GM21515 (cell line): ENCODE measurements around the gene ARHGAP9.
"Not testable (repeated sequence)": the region's sequence is repeated elsewhere in the genome, so short reads cannot be mapped to it uniquely, and the experiment has no call there.

Experiments
- ATAC-seq: cut with Tn5 transposase; IDR thresholded peaks from one replicate; pipeline ENCODE4 v1.9.1; 2021; ENCODE audit not compliant: unreplicated experiment

ARHGAP9 gene

GRCh38 chr12:57517718-57518117 is 38.1 kb upstream of the ARHGAP9 start:
- ATAC-seq = not testable (repeated sequence)

GRCh38 chr12:57517187-57517586 is 37.5 kb upstream of the ARHGAP9 start:
- no peak for ATAC-seq

- ATAC-seq = no peak
Measured at GRCh38 chr12:57516617-57517153, 37.0 kb upstream of the ARHGAP9 start.

GRCh38 chr12:57515934-57516541 is 36.4 kb upstream of the ARHGAP9 start:
- ATAC-seq = no peak

- ATAC-seq = no peak
Measured at GRCh38 chr12:57515408-57515933, 35.8 kb upstream of the ARHGAP9 start.

GRCh38 chr12:57514720-57515407 is 35.2 kb upstream of the ARHGAP9 start:
- no peak for ATAC-seq

GRCh38 chr12:57514246-57514645 is 34.6 kb upstream of the ARHGAP9 start:
- ATAC-seq = not testable (repeated sequence)

GRCh38 chr12:57513677-57514076 is 34.0 kb upstream of the ARHGAP9 start:
- ATAC-seq = not testable (repeated sequence)

GRCh38 chr12:57513266-57513665 is 33.6 kb upstream of the ARHGAP9 start:
- no peak for ATAC-seq

- ATAC-seq = no peak
Measured at GRCh38 chr12:57512665-57513064, 33.0 kb upstream of the ARHGAP9 start.

- ATAC-seq = no peak
Measured at GRCh38 chr12:57511588-57512325, 32.1 kb upstream of the ARHGAP9 start.

- no peak for ATAC-seq
Measured at GRCh38 chr12:57511161-57511560, 31.5 kb upstream of the ARHGAP9 start.

- not testable (repeated sequence) for ATAC-seq
Measured at GRCh38 chr12:57507796-57508195, 28.1 kb upstream of the ARHGAP9 start.

GRCh38 chr12:57506541-57506940 is 26.9 kb upstream of the ARHGAP9 start:
- not testable (repeated sequence) for ATAC-seq

GRCh38 chr12:57502311-57502969 is 22.8 kb upstream of the ARHGAP9 start:
- not testable (repeated sequence) for ATAC-seq

- no peak for ATAC-seq
Measured at GRCh38 chr12:57500213-57500612, 20.5 kb upstream of the ARHGAP9 start.

GRCh38 chr12:57498571-57498970 is 18.9 kb upstream of the ARHGAP9 start:
- ATAC-seq = no peak

- ATAC-seq = no peak
Measured at GRCh38 chr12:57498132-57498502, 18.5 kb upstream of the ARHGAP9 start.

- ATAC-seq = no peak
Measured at GRCh38 chr12:57497223-57498131, 17.8 kb upstream of the ARHGAP9 start.

GRCh38 chr12:57496822-57497221 is 17.2 kb upstream of the ARHGAP9 start:
- no peak for ATAC-seq
